Stomach (tissue), 4 donors: Measurements from ENCODE around the gene ZNF554.

Source experiments
- CTCF ChIP-seq, 7 experiments: fragments of 450-650 bp in 4 of 7; fragments of 200-600 bp in 3 of 7; sonication (generic) in 3 of 7; IDR thresholded peaks; one replicate each; pipeline ENCODE4 v1.5.1; 2016 to 2019; ENCODE audit warnings: antibody characterized with exemption in 7 of 7, control low read depth in 2 of 7, mild to moderate bottlenecking in 1 of 7
- POLR2A ChIP-seq, 4 donors: fragments of 450-650 bp; IDR thresholded peaks; one replicate each; pipeline ENCODE4 v1.6.1; 2016; ENCODE audit warnings: antibody characterized with exemption in 4 of 4, control low read depth in 2 of 4, mild to moderate bottlenecking in 1 of 4, moderate library complexity in 1 of 4
- POLR2AphosphoS5 ChIP-seq, 3 donors: sonication (generic); formaldehyde crosslinking; IDR thresholded peaks; one replicate each; pipeline ENCODE4 v1.6.1; 2016; ENCODE audit warnings: antibody characterized with exemption in 3 of 3

GRCh38 chr19:2819540-2820111 lies at the start of gene ZNF554:
- TF ChIP-seq CTCF (IDR thresholded peaks at IDR 0.05): peak in 6 of 7 experiments; percentile 73 to 97 (median 94)
- no peak for TF ChIP-seq POLR2A (IDR thresholded peaks at IDR 0.05)
- TF ChIP-seq POLR2AphosphoS5 (IDR thresholded peaks at IDR 0.05): peak; percentile 33 to 84 (median 62)
